PC-9 (cell line): ENCODE results near the gene ZNF865.

ENCODE experiments used
- CTCF ChIP-seq: fragments of 200-600 bp; sonication (generic); conservative IDR thresholded peaks from 2 replicates; pipeline ENCODE4 v1.6.1; 2017; ENCODE audit warnings: mixed run types, antibody characterized with exemption, mild to moderate bottlenecking, moderate library complexity
- EZH2 ChIP-seq: fragments of 200-600 bp; sonication (generic); IDR thresholded peaks from 2 replicates; pipeline ENCODE4 v1.8.0; 2017; ENCODE audit warnings: antibody characterized with exemption, low read depth

GRCh38 chr19:55584871-55585270, 20.6 kb upstream of the ZNF865 start:
- TF ChIP-seq CTCF (no peak), EZH2 (no peak)
